HepG2 (cell line): Measurements from ENCODE around the gene DAZAP1. TPM values are rescaled to one million over a fixed set of nuclear protein-coding genes. Genes with fewer than 3 reads are reported as not detected.

Source experiments
- ADNP ChIP-seq: sonication (generic); formaldehyde crosslinking; IDR thresholded peaks from 2 replicates; pipeline ENCODE4 v1.4.0; 2020; ENCODE audit warnings: missing genetic modification reagents
- ARID2 ChIP-seq: sonication (generic); formaldehyde crosslinking; IDR thresholded peaks from 2 replicates; pipeline ENCODE4 v1.8.1; 2022; ENCODE audit warnings: mild to moderate bottlenecking, missing genetic modification reagents, borderline replicate concordance
- ARNTL ChIP-seq: sonication (generic); formaldehyde crosslinking; IDR thresholded peaks from 2 replicates; pipeline ENCODE4 v1.4.0; 2020; ENCODE audit warnings: mild to moderate bottlenecking, missing genetic modification reagents
- CAMTA2 ChIP-seq: sonication (generic); formaldehyde crosslinking; IDR thresholded peaks from 2 replicates; pipeline ENCODE4 v1.4.0; 2020; ENCODE audit warnings: mild to moderate bottlenecking, missing genetic modification reagents, borderline replicate concordance
- DDIT3 ChIP-seq: sonication (generic); formaldehyde crosslinking; IDR thresholded peaks from 2 replicates; pipeline ENCODE4 v1.4.0; 2020; ENCODE audit warnings: mild to moderate bottlenecking, missing genetic modification reagents
- GMEB1 ChIP-seq: sonication (generic); formaldehyde crosslinking; IDR thresholded peaks from 2 replicates; pipeline ENCODE4 v1.5.1; 2020; ENCODE audit warnings: missing genetic modification reagents, mild to moderate bottlenecking, borderline replicate concordance
- HMG20A ChIP-seq: IDR thresholded peaks from 2 replicates; pipeline ENCODE4 v1.6.1; 2016; ENCODE audit warnings: borderline replicate concordance
- HNF4G ChIP-seq, 2 experiments: sonication (generic) in 1 of 2; formaldehyde crosslinking in 1 of 2; IDR thresholded peaks; 2 replicates each; pipeline versions ENCODE4 v1.4.0 to v1.6.1; 2011 to 2020; ENCODE audit warnings: borderline replicate concordance in 2 of 2, low read depth in 2 of 2, mild to moderate bottlenecking in 2 of 2, low read length in 1 of 2, missing genetic modification reagents in 1 of 2, moderate library complexity in 1 of 2
- KLF13 ChIP-seq: sonication (generic); formaldehyde crosslinking; IDR thresholded peaks from 2 replicates; pipeline ENCODE4 v1.4.0; 2020; ENCODE audit warnings: mild to moderate bottlenecking, missing genetic modification reagents
- NFRKB ChIP-seq: fragments of 450-650 bp; IDR thresholded peaks from 2 replicates; pipeline ENCODE4 v1.6.1; 2017
- POLR2A ChIP-seq, 2 experiments: IDR thresholded peaks; 2 replicates each; pipeline ENCODE4 v1.6.1; 2011; ENCODE audit warnings: low read depth in 2 of 2, low read length in 2 of 2, mild to moderate bottlenecking in 1 of 2, moderate library complexity in 1 of 2; ENCODE audit not compliant: insufficient read depth in 1 of 2
- RFXAP ChIP-seq: sonication (generic); formaldehyde crosslinking; IDR thresholded peaks from 2 replicates; pipeline ENCODE4 v1.4.0; 2020; ENCODE audit warnings: missing genetic modification reagents, borderline replicate concordance
- TOPORS ChIP-seq: sonication (generic); formaldehyde crosslinking; IDR thresholded peaks from 2 replicates; pipeline ENCODE4 v1.8.0; 2023; ENCODE audit warnings: mild to moderate bottlenecking, missing genetic modification reagents
- XBP1 ChIP-seq: sonication (generic); formaldehyde crosslinking; IDR thresholded peaks from 2 replicates; pipeline ENCODE4 v1.5.0; 2020; ENCODE audit warnings: missing genetic modification reagents
- ZFP1 ChIP-seq: IDR thresholded peaks from 2 replicates; pipeline ENCODE4 v1.6.1; 2016
- ZNF101 ChIP-seq: sonication (generic); formaldehyde crosslinking; IDR thresholded peaks from 2 replicates; pipeline ENCODE4 v1.4.0; 2020; ENCODE audit warnings: mild to moderate bottlenecking, low read depth, missing genetic modification reagents, borderline replicate concordance
- ZNF232 ChIP-seq: sonication (generic); formaldehyde crosslinking; IDR thresholded peaks from 2 replicates; pipeline ENCODE4 v1.4.0; 2020; ENCODE audit warnings: missing genetic modification reagents, borderline replicate concordance
- ZNF317 ChIP-seq: sonication (generic); formaldehyde crosslinking; IDR thresholded peaks from 2 replicates; pipeline ENCODE4 v1.5.0; 2020; ENCODE audit warnings: mild to moderate bottlenecking, missing genetic modification reagents
- ZNF382 ChIP-seq: sonication (generic); formaldehyde crosslinking; IDR thresholded peaks from 2 replicates; pipeline ENCODE4 v1.5.0; 2020; ENCODE audit warnings: missing genetic modification reagents, mild to moderate bottlenecking, borderline replicate concordance
- ZNF446 ChIP-seq: sonication (generic); formaldehyde crosslinking; IDR thresholded peaks from 2 replicates; pipeline ENCODE4 v1.5.0; 2020; ENCODE audit warnings: mild to moderate bottlenecking, missing genetic modification reagents
- ZNF484 ChIP-seq: sonication (generic); formaldehyde crosslinking; IDR thresholded peaks from 2 replicates; pipeline ENCODE4 v1.5.1; 2020; ENCODE audit warnings: mild to moderate bottlenecking, low read depth, missing genetic modification reagents, borderline replicate concordance
- ZNF576 ChIP-seq: sonication (generic); formaldehyde crosslinking; IDR thresholded peaks from 2 replicates; pipeline ENCODE4 v1.4.0; 2020; ENCODE audit warnings: mild to moderate bottlenecking, missing genetic modification reagents
- ZNF891 ChIP-seq: sonication (generic); formaldehyde crosslinking; IDR thresholded peaks from 2 replicates; pipeline ENCODE4 v1.5.0; 2020; ENCODE audit warnings: mild to moderate bottlenecking, missing genetic modification reagents
- ZXDC ChIP-seq: sonication (generic); formaldehyde crosslinking; IDR thresholded peaks from 2 replicates; pipeline ENCODE4 v1.5.0; 2020; ENCODE audit warnings: mild to moderate bottlenecking, missing genetic modification reagents
- polyA plus RNA-seq, 8 experiments: library from polyadenylated mRNA; depleted of rRNA in 3 of 8; stranded (reverse) in 7 of 8; unstranded in 1 of 8; fragments of >200 nt; fragmentation: Illumina TruSeq in 4 of 8; extraction: Trizol in 4 of 8; gene quantifications; 2 replicates each; pipeline versions ENCODE4 v1.2.1 to v1.2.3, GENCODE V29; 2011 to 2016; ENCODE audit warnings: low read depth in 4 of 8, missing spikeins in 1 of 8, mixed read lengths in 1 of 8; ENCODE audit not compliant: insufficient read depth in 1 of 8
- total RNA-seq, 5 experiments: library from RNA; depleted of rRNA; stranded (reverse); fragments of >200 nt; fragmentation: Illumina TruSeq; extraction: Trizol; gene quantifications; 2 replicates each; pipeline ENCODE4 v1.2.3, GENCODE V29; 2016; ENCODE audit warnings: low read depth in 1 of 5

The DAZAP1 gene
- total and polyA plus RNA-seq, 2 of the 13 experiments (the other 11 are each of a cell fraction or from before 2014, with no cell fraction given) = 63.3 to 79.2 TPM

GRCh38 chr19:1438035-1438932 is 30.9 kb downstream of the DAZAP1 start, which contains the start of gene RPS15 (continued):
- TF ChIP-seq ZXDC (peak; percentile 99), ZNF484 (CRISPR knock-in tag) (0 out of 2 replicates have a peak, but pooled peaks have one; percentile 37), ARID2 (CRISPR knock-in tag) (no peak), XBP1 (CRISPR knock-in tag) (0 out of 2 replicates have a peak, but pooled peaks have one; percentile 49), KLF13 (CRISPR knock-in tag) (peak; percentile 28; the same call in 1 of the 2 replicates), DDIT3 (CRISPR knock-in tag) (no peak; the same call in 1 of the 2 replicates), HMG20A (peak; percentile 43), ADNP (CRISPR knock-in tag) (no peak), ZNF576 (CRISPR knock-in tag) (peak; percentile 75; the same call in 1 of the 2 replicates), ZNF317 (CRISPR knock-in tag) (peak; percentile 83), ZNF232 (CRISPR knock-in tag) (peak; percentile 94; the same call in 1 of the 2 replicates), ARNTL (CRISPR knock-in tag) (peak; percentile 83), ZFP1 (CRISPR knock-in tag) (peak; percentile 94), TOPORS (CRISPR knock-in tag) (no peak), RFXAP (CRISPR knock-in tag) (peak; percentile 87), ZNF382 (CRISPR knock-in tag) (no peak), CAMTA2 (CRISPR knock-in tag) (no peak), ZNF446 (peak; percentile 73; the same call in 1 of the 2 replicates), POLR2A (IDR thresholded peaks at IDR 0.05; ENCODE audit: insufficient read depth in 1 of 2, low read depth in 2 of 2, low read length in 2 of 2) (peak; percentile 99), ZNF891 (CRISPR knock-in tag) (peak; percentile 98), GMEB1 (CRISPR knock-in tag) (peak; percentile 98), NFRKB (no peak), HNF4G (IDR thresholded peaks at IDR 0.05; ENCODE audit: borderline replicate concordance, low read depth, low read length) (peak; percentile 72; the same call in 1 of the 2 replicates), HNF4G (CRISPR knock-in tag; IDR thresholded peaks at IDR 0.05; ENCODE audit: borderline replicate concordance, low read depth) (peak; percentile 91), ZNF101 (CRISPR knock-in tag) (no peak)
